Dendritic cell treated with granulocyte-macrophage colony-stimulating factor and Interleukin-4, amounts not matched to agents 40 ng/mL and 50 ng/mL, for 4 days (primary cell): ENCODE results near the gene CXCL3.

Experiments
- H3K27ac Mint-ChIP-seq: one replicate; pipeline ENCODE4 v1.8.0; 2022; ENCODE audit warnings: mild to moderate bottlenecking, mixed read lengths
- H3K27me3 Mint-ChIP-seq: one replicate; pipeline ENCODE4 v1.8.0; 2022; ENCODE audit warnings: mild to moderate bottlenecking, mixed read lengths
- H3K36me3 Mint-ChIP-seq: one replicate; pipeline ENCODE4 v1.8.0; 2022; ENCODE audit warnings: low read depth, mixed read lengths
- H3K4me1 Mint-ChIP-seq: one replicate; pipeline ENCODE4 v1.8.0; 2022; ENCODE audit warnings: low read depth, mixed read lengths
- H3K4me3 Mint-ChIP-seq: one replicate; pipeline ENCODE4 v1.8.0; 2022; ENCODE audit warnings: mild to moderate bottlenecking, moderate library complexity, mixed read lengths
- H3K9me3 Mint-ChIP-seq: one replicate; pipeline ENCODE4 v1.8.0; 2022; ENCODE audit warnings: mixed read lengths
- intact Hi-C: fragments of 100-400 bp; cut with micrococcal nuclease; formaldehyde crosslinking; loops from one replicate; pipeline ENCODE4 v1.15.0; 2022

CXCL3 gene

DNA sequence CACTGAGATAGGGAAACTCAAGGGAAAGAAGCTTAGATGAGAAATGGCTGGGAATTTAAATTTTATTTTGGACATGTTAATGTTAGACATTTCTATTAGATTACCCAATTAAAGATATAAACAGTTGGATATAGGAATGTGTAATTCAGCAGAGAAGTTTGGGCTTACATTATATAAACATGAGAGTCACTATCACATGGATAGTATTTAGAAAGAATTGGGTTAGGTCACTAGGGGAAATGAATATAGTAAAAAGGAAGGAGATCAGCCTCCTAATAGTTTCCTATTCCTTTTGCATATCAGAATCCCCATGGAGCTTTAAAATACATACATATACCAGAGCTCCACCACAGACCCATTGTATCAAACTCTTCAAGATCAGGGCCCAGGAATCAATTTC, 20.4 kb downstream of the CXCL3 start:
- Mint-ChIP-seq H3K36me3 (no peaks in the 10 kb centered on the region), H3K27ac (no peak overlapping the region), H3K9me3 (no peaks in the 10 kb centered on the region), H3K27me3 (peaks cover 4% of the 10 kb centered on the region), H3K4me3 (no peak overlapping the region), H3K4me1 (peaks cover 40% of the 10 kb centered on the region)
- intact Hi-C loops = no loop called here

DNA sequence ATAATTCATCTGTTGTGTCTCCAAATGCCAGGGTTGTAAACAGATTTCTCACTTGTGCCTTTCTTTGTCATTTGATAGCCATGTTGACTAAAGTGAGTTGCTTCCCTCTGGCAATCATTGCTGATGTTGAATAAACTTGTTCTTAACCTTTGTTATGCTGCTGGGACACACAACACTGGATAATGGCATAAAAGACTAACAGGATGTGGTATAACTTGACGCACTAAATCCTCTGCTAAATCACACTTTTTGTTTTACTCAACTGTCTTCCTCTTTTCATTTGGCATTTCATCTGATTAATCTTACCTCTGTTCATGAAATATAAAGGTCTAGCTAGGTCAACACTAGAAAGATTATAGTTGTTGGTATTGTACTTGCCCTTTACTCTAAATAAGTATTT, 22.4 kb downstream of the CXCL3 start:
- intact Hi-C loops = no loop called here
- no peak overlapping the region for H3K27ac Mint-ChIP-seq
- no peak overlapping the region for H3K4me3 Mint-ChIP-seq
- H3K27me3 Mint-ChIP-seq = peaks cover 4% of the 10 kb centered on the region
- H3K4me1 Mint-ChIP-seq = peaks cover 38% of the 10 kb centered on the region
- H3K36me3 Mint-ChIP-seq = no peaks in the 10 kb centered on the region
- H3K9me3 Mint-ChIP-seq = no peaks in the 10 kb centered on the region

DNA sequence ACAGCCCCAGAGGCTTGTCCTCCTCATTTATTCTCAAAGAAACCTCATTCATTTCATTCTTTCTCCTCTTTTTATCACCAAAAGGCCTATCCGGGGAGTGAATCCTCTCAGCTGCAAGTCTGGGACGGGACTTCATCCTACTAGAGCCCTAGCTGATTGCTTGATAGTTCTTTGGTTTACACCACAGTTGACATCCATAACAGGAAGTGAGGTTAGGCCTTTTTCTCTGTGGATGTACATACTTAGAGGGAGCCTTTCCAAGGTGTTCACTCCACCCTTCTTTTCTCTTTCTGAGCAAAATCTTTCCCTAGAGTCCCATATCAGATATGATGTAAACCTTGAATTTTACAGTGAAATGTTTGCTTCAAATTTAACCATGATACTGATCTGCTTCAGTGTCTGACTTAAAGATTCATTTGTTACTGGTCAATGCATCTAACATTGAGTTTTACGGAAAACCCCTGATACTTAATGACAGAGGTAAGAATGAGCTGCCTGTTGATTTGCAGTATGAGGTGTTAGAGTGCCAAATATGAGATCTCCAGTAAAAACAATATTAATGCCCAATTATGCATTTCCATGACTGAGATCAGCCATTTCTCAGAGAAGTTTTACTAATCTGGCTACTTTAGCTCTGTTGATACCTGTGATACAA, 23.2 kb downstream of the CXCL3 start:
- H3K27ac Mint-ChIP-seq = no peak overlapping the region
- H3K36me3 Mint-ChIP-seq = no peaks in the 10 kb centered on the region
- H3K9me3 Mint-ChIP-seq = no peaks in the 10 kb centered on the region
- peaks cover 36% of the 10 kb centered on the region for H3K4me1 Mint-ChIP-seq
- H3K4me3 Mint-ChIP-seq = no peak overlapping the region
- H3K27me3 Mint-ChIP-seq = peaks cover 4% of the 10 kb centered on the region
- intact Hi-C loops = no loop called here

DNA sequence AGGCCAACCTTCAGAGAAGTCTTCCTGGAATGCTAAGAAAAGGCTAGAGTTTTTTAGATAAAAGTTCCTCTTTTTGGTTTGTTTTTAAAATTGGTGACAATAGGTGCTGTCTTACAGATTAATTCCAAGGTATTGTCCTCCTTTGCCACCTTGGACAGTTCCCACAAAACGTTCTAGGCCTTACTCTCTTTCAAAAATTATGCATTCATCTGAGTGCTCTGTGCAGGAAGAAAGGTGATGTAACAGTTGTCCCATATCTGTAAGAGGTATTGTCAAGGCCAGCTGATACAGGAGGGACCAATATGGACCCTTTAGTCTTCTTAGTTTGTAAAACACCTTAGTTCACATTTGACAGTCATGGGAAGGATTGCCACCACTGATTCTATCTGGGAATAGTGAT, 24.2 kb downstream of the CXCL3 start:
- Mint-ChIP-seq H3K4me1 (peaks cover 36% of the 10 kb centered on the region), H3K4me3 (no peak overlapping the region), H3K9me3 (no peaks in the 10 kb centered on the region), H3K27me3 (peaks cover 4% of the 10 kb centered on the region), H3K36me3 (no peaks in the 10 kb centered on the region), H3K27ac (no peak overlapping the region)
- intact Hi-C loops = no loop called here

DNA sequence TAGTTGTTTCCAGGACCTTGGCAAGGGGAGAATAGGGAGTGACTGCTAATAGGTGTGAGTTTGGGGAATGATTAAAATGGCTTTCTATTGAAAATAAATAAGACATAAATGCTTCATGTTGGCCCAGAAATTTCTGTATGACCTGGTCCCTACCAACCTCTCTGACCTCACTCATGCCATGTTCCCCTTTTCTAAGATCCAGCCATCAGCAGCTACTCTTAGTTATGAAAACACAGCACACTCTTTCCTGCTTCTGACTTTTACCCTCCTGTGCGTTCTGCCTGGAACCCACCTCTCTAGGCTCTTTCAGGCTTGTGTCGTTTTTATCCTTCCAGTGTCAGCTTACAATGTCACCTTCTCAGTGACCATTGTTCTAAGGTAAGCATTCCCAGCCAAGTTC, 25.2 kb downstream of the CXCL3 start:
- Mint-ChIP-seq H3K4me3 (no peak overlapping the region), H3K27me3 (peaks cover 4% of the 10 kb centered on the region), H3K9me3 (no peaks in the 10 kb centered on the region), H3K36me3 (no peaks in the 10 kb centered on the region), H3K27ac (no peak overlapping the region), H3K4me1 (peaks cover 29% of the 10 kb centered on the region)
- intact Hi-C loops = no loop called here

DNA sequence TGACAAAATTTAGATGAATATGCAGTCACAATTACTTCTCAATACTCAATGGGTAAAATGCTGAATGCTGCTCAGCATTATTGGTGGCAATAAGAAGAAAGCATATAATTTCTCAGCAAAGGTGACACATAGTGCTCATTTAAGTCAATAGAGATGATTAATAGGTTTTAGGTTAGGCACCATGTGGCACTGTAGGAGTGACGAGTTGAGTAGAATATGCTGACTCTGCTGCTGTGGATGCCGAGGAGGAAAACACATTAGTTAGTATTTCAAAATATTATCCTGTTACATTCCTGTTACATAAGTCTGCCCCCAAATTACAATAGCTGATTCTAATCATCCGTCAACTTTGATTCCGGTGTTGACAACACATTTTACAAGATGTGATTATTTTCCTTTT, 26.4 kb downstream of the CXCL3 start:
- Mint-ChIP-seq H3K36me3 (no peaks in the 10 kb centered on the region), H3K27ac (no peak overlapping the region), H3K27me3 (peaks cover under 1% of the 10 kb centered on the region), H3K9me3 (no peaks in the 10 kb centered on the region), H3K4me1 (peaks cover 22% of the 10 kb centered on the region), H3K4me3 (no peak overlapping the region)
- intact Hi-C loops = no loop called here

DNA sequence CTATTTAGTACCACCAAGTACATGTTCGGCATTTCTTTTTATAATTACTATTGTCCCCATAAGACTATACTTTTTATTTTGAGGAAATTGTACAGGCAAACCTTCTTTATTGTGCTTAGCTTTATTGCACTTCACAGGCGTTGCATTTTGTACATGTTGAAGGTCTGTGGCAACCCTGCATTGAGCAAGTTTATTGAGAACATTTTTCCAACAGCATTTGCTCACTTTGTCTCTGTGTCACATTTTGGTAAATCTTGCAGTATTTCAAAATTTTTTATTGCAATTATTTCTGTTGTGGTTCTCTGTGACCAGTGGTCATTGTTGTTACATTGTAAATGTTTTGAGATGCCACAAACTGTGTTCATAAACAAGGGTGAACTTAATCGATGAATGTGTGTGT, 29.2 kb downstream of the CXCL3 start:
- peaks cover 14% of the 10 kb centered on the region for H3K4me1 Mint-ChIP-seq
- H3K27ac Mint-ChIP-seq = no peak overlapping the region
- intact Hi-C loops = no loop called here
- H3K36me3 Mint-ChIP-seq = no peaks in the 10 kb centered on the region
- H3K4me3 Mint-ChIP-seq = no peak overlapping the region
- no peaks in the 10 kb centered on the region for H3K27me3 Mint-ChIP-seq
- H3K9me3 Mint-ChIP-seq = no peaks in the 10 kb centered on the region

DNA sequence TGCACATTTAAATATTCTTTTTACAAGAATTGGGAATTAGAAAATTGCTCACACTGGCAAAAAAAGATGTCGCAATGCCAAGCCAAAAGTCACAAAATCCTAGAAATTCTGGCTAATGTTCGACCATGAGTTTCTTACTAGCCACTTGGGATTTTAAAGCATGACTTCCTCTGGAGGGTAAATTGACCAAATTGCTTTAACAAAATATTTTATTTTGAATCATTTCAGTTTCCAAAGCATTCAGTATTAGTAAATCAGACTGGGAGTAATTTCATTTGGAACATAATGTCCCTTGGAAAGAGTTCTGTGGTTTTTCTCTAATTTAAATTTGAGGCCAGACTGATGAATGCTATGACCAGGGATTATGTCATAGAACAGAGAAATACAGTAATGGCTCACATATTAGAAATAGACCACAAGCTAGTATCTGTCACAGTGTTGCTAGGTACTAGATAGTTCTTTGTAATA, 32.4 kb downstream of the CXCL3 start:
- Mint-ChIP-seq H3K4me3 (no peak overlapping the region), H3K9me3 (no peaks in the 10 kb centered on the region), H3K27ac (no peak overlapping the region), H3K36me3 (no peaks in the 10 kb centered on the region), H3K4me1 (no peaks in the 10 kb centered on the region), H3K27me3 (no peaks in the 10 kb centered on the region)
- intact Hi-C loops = no loop called here

DNA sequence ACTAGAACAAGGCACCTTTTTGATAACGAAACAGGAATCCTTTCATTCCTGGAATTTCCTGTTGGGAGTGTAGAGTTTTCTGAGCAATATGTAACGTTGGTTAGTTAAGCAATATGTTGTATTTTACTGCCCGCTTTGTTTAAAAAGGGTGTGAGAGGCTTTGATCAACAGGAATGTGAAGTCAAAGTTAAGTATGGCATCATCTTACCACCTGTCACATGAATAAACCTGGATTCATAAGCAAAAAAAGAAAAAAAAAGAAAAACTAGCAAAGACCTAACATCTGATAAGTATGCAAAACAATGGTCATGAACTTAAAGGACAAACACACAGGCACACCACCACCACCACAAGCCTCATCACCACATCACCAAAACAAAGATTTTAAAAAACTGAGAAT, 33.0 kb downstream of the CXCL3 start:
- Mint-ChIP-seq H3K4me3 (no peak overlapping the region), H3K36me3 (no peaks in the 10 kb centered on the region), H3K27me3 (no peaks in the 10 kb centered on the region), H3K9me3 (no peaks in the 10 kb centered on the region), H3K4me1 (no peaks in the 10 kb centered on the region), H3K27ac (no peak overlapping the region)
- intact Hi-C loops = no loop called here

DNA sequence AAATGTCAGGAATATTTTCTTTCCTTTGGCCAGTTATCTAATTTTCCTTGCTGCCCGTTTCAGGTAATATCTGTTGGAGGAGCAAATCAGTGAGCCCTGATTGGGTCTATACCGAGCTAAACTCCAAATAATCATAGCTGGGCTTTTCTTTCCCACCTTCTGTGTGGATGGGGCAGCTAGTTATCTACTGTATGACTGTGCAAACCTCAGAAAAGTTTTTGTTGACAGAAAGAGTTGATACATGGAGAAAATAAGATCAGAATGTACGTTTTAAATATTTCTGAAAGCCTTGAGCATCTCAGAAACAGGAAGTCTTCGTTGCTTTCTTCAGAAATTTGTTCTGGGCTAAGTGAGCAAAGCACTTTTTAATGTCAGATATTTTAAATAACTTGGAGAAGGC, 33.8 kb downstream of the CXCL3 start:
- Mint-ChIP-seq H3K9me3 (no peaks in the 10 kb centered on the region), H3K4me3 (no peak overlapping the region), H3K27me3 (no peaks in the 10 kb centered on the region), H3K4me1 (no peaks in the 10 kb centered on the region), H3K27ac (no peak overlapping the region), H3K36me3 (no peaks in the 10 kb centered on the region)
- intact Hi-C loops = no loop called here

DNA sequence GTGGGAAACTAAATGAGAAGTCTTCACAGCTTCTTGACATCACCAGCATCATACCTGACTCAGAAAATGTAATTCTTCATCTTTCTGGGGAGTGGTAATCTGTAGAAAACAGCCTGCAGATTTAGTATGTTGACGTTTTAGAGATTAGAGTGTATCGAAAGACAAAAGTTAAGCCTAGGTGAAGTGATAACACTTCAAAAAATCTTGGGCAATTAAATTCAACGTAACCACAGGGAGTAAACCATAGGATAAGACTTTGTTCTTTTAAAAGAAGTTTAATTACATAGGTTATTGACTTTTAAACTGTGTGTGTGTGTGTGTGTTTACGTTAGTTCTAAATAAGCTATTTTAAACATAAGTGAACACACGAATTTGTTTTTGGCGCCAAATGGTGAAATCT, 38.2 kb downstream of the CXCL3 start:
- H3K4me1 Mint-ChIP-seq = peaks cover 9% of the 10 kb centered on the region
- no peak overlapping the region for H3K4me3 Mint-ChIP-seq
- H3K9me3 Mint-ChIP-seq = no peaks in the 10 kb centered on the region
- H3K27ac Mint-ChIP-seq = no peak overlapping the region
- H3K36me3 Mint-ChIP-seq = no peaks in the 10 kb centered on the region
- H3K27me3 Mint-ChIP-seq = peaks cover 24% of the 10 kb centered on the region
- intact Hi-C loops = no loop called here

DNA sequence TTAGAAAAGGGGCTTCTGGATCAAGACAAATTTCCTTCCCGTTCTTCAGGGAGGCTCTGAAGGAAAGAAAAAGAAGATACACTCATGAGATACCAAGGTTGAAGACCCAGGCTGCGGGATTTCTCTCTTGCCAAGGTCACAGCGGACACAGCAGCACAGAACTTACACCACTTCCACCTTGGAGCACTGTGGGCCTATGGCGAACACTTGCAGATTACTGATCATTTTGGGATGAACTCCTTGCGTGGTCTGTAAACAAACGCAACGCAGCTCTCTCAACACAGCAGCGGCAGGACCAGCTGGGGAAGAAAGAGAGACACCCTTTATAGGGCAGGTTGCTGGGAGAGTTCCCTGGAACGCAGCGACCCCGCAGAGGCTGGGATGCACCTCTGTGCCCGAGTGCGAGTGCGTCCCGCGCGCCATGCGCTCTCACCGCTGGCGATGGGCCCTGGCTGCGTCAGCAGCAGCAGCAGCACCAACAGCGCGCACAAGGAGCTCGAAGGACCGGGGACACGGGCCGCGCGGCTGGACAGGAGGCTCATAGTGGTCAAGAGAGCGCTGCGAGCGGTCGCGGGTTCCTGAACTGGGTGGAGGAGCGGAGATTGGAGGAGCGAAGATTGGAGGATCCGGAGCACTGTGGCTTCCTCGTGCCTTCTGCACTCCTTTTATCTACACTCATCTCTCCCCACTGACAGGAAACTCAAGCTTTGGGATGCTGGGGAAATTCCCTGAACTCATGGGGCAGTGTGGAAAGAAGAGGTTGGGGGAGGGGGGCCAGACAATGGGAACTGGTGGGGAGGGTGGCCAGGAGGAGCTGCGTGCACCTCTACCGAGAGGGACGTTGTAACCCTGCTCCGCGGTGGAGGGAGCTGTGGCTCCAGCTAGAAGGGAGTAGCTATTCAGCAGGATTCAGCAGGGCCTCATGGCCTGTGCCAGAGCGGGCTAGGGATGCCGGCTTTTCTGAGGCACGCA, 40.2 kb downstream of the CXCL3 start, which contains the start of gene CXCL5:
Gene CXCL5, minus strand, starts transcription at position 638 of the 972 bp plus-strand sequence. Its CDS starts 96 bp downstream, at position 542.
- intact Hi-C loops = no loop called here
- no peak within 1 kb of the TSS for H3K27ac Mint-ChIP-seq
- no peaks in the 10 kb centered on the region for H3K9me3 Mint-ChIP-seq
- H3K27me3 Mint-ChIP-seq = peaks cover 27% of the 10 kb centered on the region
- H3K36me3 Mint-ChIP-seq = no peaks in the 10 kb centered on the region
- peak within 1 kb of the TSS; percentile 65 for H3K4me3 Mint-ChIP-seq
- peaks cover 9% of the 10 kb centered on the region for H3K4me1 Mint-ChIP-seq

DNA sequence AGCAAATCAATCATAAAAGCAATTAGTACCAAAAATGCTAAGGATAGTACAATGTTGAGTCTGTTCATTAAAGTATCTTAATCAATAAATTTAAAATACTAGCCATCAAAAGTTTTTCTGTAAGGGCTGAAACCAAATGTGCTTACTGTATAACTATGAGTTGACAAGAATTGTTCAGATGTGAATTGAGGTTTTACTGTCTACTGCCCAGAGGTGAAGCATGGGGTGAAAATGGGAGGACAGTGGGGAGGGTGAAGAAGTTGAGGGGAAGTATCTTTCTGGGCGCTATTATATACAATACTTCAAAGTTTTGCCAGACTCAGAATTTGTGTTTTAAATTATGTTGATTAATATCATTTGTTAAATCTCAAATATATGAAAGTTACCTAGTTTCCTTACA, 46.4 kb downstream of the CXCL3 start:
- Mint-ChIP-seq H3K27me3 (peaks cover 6% of the 10 kb centered on the region), H3K36me3 (no peaks in the 10 kb centered on the region), H3K27ac (no peak overlapping the region), H3K4me1 (peaks cover 5% of the 10 kb centered on the region), H3K4me3 (no peak overlapping the region), H3K9me3 (no peaks in the 10 kb centered on the region)
- intact Hi-C loops = no loop called here

DNA sequence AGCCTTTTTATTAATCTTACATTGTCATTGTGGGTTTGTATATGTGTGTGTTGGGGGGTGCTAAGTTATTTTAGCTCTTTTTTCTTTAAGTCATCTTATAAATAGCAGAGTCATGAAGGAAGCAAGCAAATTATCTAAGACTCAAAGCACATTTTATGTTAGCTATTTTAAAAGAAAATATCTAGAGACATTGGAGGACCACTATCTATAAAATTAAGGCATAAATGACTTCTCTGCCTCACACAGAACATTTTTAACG, 46.8 kb downstream of the CXCL3 start:
- Mint-ChIP-seq H3K4me1 (peaks cover 5% of the 10 kb centered on the region), H3K36me3 (no peaks in the 10 kb centered on the region), H3K4me3 (no peak overlapping the region), H3K9me3 (no peaks in the 10 kb centered on the region), H3K27ac (no peak overlapping the region), H3K27me3 (peaks cover 5% of the 10 kb centered on the region)
- intact Hi-C loops = no loop called here
